Calu3 (cell line): ENCODE results near the gene RSPRY1. TPM values are rescaled to one million over a fixed set of nuclear protein-coding genes. Genes with fewer than 3 reads are reported as not detected.
A peak's percentile ranks its signal among the peaks of the same experiment; 100 is the strongest.

ENCODE experiments used
- BruUV-seq: library from RNA; stranded (reverse); fragments of 400-500 nt; replicated peaks from 2 replicates; lab custom pipeline; 2021; lab: Mats Ljungman, UMichigan
- CTCF ChIA-PET: fragments of 300-600 bp; sonication (Branson Sonifier 250); formaldehyde crosslinking; loops from one replicate; lab custom pipeline; 2022; ENCODE audit warnings: antibody characterized with exemption; lab: Charles Lee
- DNase-seq: peaks from one replicate; pipeline ENCODE4 v3.0.0; 2022
- H3K27ac Mint-ChIP-seq: one replicate; pipeline ENCODE4 v1.8.0; 2022; ENCODE audit warnings: mixed read lengths; ENCODE audit not compliant: unreplicated experiment
- H3K27me3 Mint-ChIP-seq: one replicate; pipeline ENCODE4 v1.8.0; 2022; ENCODE audit warnings: mixed read lengths; ENCODE audit not compliant: unreplicated experiment
- H3K36me3 Mint-ChIP-seq: one replicate; pipeline ENCODE4 v1.8.0; 2022; ENCODE audit warnings: mild to moderate bottlenecking, moderate library complexity, mixed read lengths; ENCODE audit not compliant: insufficient read depth, unreplicated experiment
- H3K4me1 Mint-ChIP-seq: one replicate; pipeline ENCODE4 v1.8.0; 2022; ENCODE audit warnings: mild to moderate bottlenecking, low read depth, mixed read lengths; ENCODE audit not compliant: unreplicated experiment
- H3K4me3 Mint-ChIP-seq: one replicate; pipeline ENCODE4 v1.8.0; 2022; ENCODE audit warnings: mild to moderate bottlenecking, low read depth, moderate library complexity, mixed read lengths; ENCODE audit not compliant: unreplicated experiment
- H3K9me3 Mint-ChIP-seq: one replicate; pipeline ENCODE4 v1.8.0; 2022; ENCODE audit warnings: low read depth, mixed read lengths; ENCODE audit not compliant: unreplicated experiment
- CTCF ChIP-seq: fragments of 200-600 bp; IDR thresholded peaks from one replicate; pipeline ENCODE4 v1.8.0; 2022; ENCODE audit warnings: antibody characterized with exemption; ENCODE audit not compliant: unreplicated experiment
- intact Hi-C: fragments of 100-400 bp; cut with micrococcal nuclease; formaldehyde crosslinking; loops from one replicate; pipeline ENCODE4 v1.10.0; 2022; ENCODE audit not compliant: unreplicated experiment
- total RNA-seq: library from RNA; stranded (reverse); gene quantifications from 2 replicates; pipeline ENCODE4 v1.2.3, GENCODE V29; 2022

The RSPRY1 gene
- total RNA-seq, 1 experiment from 2014 or later, result 43.6 TPM

- CTCF ChIA-PET, result interaction anchor here (0.7 kb wide), 1 partner anchor 48 kb away, joined by 5 read pairs; no protein-coding TSS in a partner anchor
- intact Hi-C loops, result no loop called here
- TF ChIP-seq CTCF, result no peak
- no peaks in the 10 kb centered on the region for H3K4me1 Mint-ChIP-seq
- no peak overlapping the region for H3K27ac Mint-ChIP-seq
- H3K9me3 Mint-ChIP-seq, result no peaks in the 10 kb centered on the region
- no TSS peak for BruUV-seq
- H3K36me3 Mint-ChIP-seq, result peaks cover 16% of the 10 kb centered on the region
- DNase-seq, result no peak
- no peak overlapping the region for H3K4me3 Mint-ChIP-seq
- H3K27me3 Mint-ChIP-seq, result no peaks in the 10 kb centered on the region
These were observed 34.8 kb upstream of the RSPRY1 start for GRCh38 chr16:57151369-57151768.

GRCh38 chr16:57152096-57153093, 33.7 kb upstream of the RSPRY1 start:
- Mint-ChIP-seq H3K9me3 (no peaks in the 10 kb centered on the region), H3K36me3 (peaks cover 23% of the 10 kb centered on the region), H3K4me3 (no peak overlapping the region), H3K4me1 (no peaks in the 10 kb centered on the region), H3K27ac (no peak overlapping the region), H3K27me3 (no peaks in the 10 kb centered on the region)
- no peak for TF ChIP-seq CTCF
- BruUV-seq, result no TSS peak
- intact Hi-C loops, result no loop called here
- CTCF ChIA-PET, result interaction anchor here (0.7 kb wide), 1 partner anchor 49 kb away, joined by 5 read pairs; no protein-coding TSS in a partner anchor
- no peak for DNase-seq

- no peak for TF ChIP-seq CTCF
- CTCF ChIA-PET, result no interaction called here
These were observed 32.3 kb upstream of the RSPRY1 start for GRCh38 chr16:57153841-57154240.

DNA sequence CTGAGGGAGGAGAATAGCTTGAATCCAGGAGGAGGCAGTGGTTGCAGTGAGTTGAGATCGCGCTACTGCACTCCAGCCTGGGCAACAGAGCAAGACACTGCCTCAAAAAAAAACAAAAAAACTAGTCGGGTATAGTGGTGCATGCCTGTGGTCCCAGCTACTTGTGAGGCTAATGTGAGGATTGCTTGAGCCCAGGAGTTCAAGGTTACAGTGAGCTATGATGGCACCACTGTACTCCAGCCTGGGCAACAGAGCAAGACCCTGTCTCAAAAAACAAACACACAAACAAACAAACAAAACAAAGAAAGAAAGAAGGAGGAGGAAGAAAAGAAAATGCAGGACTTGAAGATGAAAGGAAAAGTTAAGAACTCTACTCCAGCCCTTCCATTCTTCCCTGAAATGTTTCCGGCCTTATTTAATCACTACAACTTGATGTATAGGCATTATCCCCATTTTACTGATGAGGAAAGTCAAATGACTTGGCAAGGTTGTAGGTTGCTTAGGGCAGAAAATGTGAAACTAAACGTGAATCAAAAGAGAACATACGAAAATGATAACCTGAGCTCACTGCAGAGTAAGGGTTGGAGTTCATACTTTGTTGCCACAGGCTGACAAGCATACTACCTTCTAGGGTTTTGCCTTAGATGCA, 30.3 kb upstream of the RSPRY1 start:
- Mint-ChIP-seq H3K27me3 (no peaks in the 10 kb centered on the region), H3K4me1 (no peaks in the 10 kb centered on the region), H3K4me3 (no peak overlapping the region), H3K36me3 (peaks cover 34% of the 10 kb centered on the region), H3K9me3 (no peaks in the 10 kb centered on the region), H3K27ac (no peak overlapping the region)
- CTCF ChIA-PET, result no interaction called here
- DNase-seq, result no peak
- intact Hi-C loops, result no loop called here
- no TSS peak for BruUV-seq
- no peak for TF ChIP-seq CTCF

More at GRCh38 chr16:57153841-57154240, 32.3 kb upstream of the RSPRY1 start:
- intact Hi-C loops, result no loop called here
- Mint-ChIP-seq H3K9me3 (no peaks in the 10 kb centered on the region), H3K36me3 (peaks cover 24% of the 10 kb centered on the region), H3K27ac (no peak overlapping the region), H3K4me1 (no peaks in the 10 kb centered on the region), H3K27me3 (no peaks in the 10 kb centered on the region), H3K4me3 (no peak overlapping the region)
- TSS peak; percentile 79 for BruUV-seq
- DNase-seq, result no peak
